H1 (cell line): Measurements from ENCODE around the gene SELPLG. TPM values are rescaled to one million over a fixed set of nuclear protein-coding genes. Genes with fewer than 3 reads are reported as not detected.

Source experiments
- CTCF ChIA-PET: fragments of 300-600 bp; sonication (Branson Sonifier 250); formaldehyde crosslinking; loops from one replicate; lab custom pipeline; 2021; ENCODE audit not compliant: partially characterized antibody; lab: Charles Lee
- POLR2A ChIA-PET: fragments of 300-600 bp; sonication (Branson Sonifier 250); formaldehyde crosslinking; loops from one replicate; lab custom pipeline; 2021; ENCODE audit warnings: inconsistent platforms; ENCODE audit not compliant: partially characterized antibody; lab: Charles Lee
- DNase-seq, 2 experiments: peaks; one replicate each; pipeline versions ENCODE4 v3.0.0 to v3.0.0-alpha.2; 2010 to 2022; ENCODE audit warnings: low spot score in 2 of 2, low read depth in 1 of 2, mixed read lengths in 1 of 2
- FAIRE-seq: peaks from 2 replicates; lab custom pipeline; 2011; peaks lifted over from hg19 to GRCh38; lab: Jason Lieb, UNC
- H2AFZ ChIP-seq: 2 replicates; pipeline ENCODE4 v1.8.1; 2012; ENCODE audit warnings: low read length, inconsistent platforms
- H2AK5ac ChIP-seq: 2 replicates; pipeline ENCODE4 v1.6.1; 2013; ENCODE audit warnings: low read depth, low read length
- H2BK120ac ChIP-seq: replicated peaks from 2 replicates; pipeline ENCODE3; 2013; ENCODE audit warnings: low read depth, low read length, inconsistent platforms
- H2BK12ac ChIP-seq: 2 replicates; pipeline ENCODE4 v1.6.1; 2013; ENCODE audit warnings: low read depth, low read length
- H2BK15ac ChIP-seq: 2 replicates; pipeline ENCODE4 v1.6.1; 2013; ENCODE audit warnings: low read length
- H2BK20ac ChIP-seq: 2 replicates; pipeline ENCODE4 v1.6.1; 2013; ENCODE audit warnings: low read length
- H2BK5ac ChIP-seq: 2 replicates; pipeline ENCODE4 v1.6.1; 2013; ENCODE audit warnings: low read depth, low read length
- H3K14ac ChIP-seq: 2 replicates; pipeline ENCODE4 v1.6.1; 2013; ENCODE audit warnings: inconsistent platforms; ENCODE audit not compliant: insufficient read length
- H3K18ac ChIP-seq: 2 replicates; pipeline ENCODE4 v1.6.1; 2013; ENCODE audit warnings: low read length; ENCODE audit errors: extremely low read depth
- H3K23ac ChIP-seq: 2 replicates; pipeline ENCODE4 v1.6.1; 2013; ENCODE audit warnings: inconsistent platforms; ENCODE audit not compliant: insufficient read length
- H3K23me2 ChIP-seq: 2 replicates; pipeline ENCODE4 v1.6.1; 2013; ENCODE audit warnings: low read depth, low read length
- H3K27ac ChIP-seq: 2 replicates; pipeline ENCODE4 v1.6.1; 2011; ENCODE audit warnings: low read depth, low read length, inconsistent platforms
- H3K27me3 ChIP-seq, 4 experiments: replicated peaks in 1 of 4; 1 replicate in 1 of 4; 2 replicates in 3 of 4; pipeline versions ENCODE4 v1.6.1 to v1.8.1; 2011 to 2013; ENCODE audit warnings: low read length in 3 of 4, mild to moderate bottlenecking in 3 of 4, inconsistent platforms in 2 of 4, mixed read lengths in 2 of 4, moderate library complexity in 1 of 4; ENCODE audit not compliant: control insufficient read depth in 3 of 4, insufficient read depth in 3 of 4; ENCODE audit errors: extremely low read depth in 1 of 4
- H3K36me3 ChIP-seq, 4 experiments: 2 replicates each; pipeline versions ENCODE4 v1.6.1 to v1.8.1; 2011 to 2013; ENCODE audit warnings: mild to moderate bottlenecking in 4 of 4, low read length in 3 of 4, moderate library complexity in 2 of 4, control low read depth in 1 of 4, inconsistent platforms in 1 of 4; ENCODE audit not compliant: insufficient read depth in 4 of 4, control insufficient read depth in 2 of 4
- H3K4ac ChIP-seq: replicated peaks from 2 replicates; pipeline ENCODE3; 2013; ENCODE audit warnings: low read length, low read depth, mixed read lengths, inconsistent platforms; ENCODE audit not compliant: insufficient read length
- H3K4me1 ChIP-seq, 4 experiments: replicated peaks in 1 of 4; 1 replicate in 1 of 4; 2 replicates in 3 of 4; pipeline versions ENCODE4 v1.6.1 to v1.8.1; 2011 to 2013; ENCODE audit warnings: low read length in 3 of 4, inconsistent platforms in 2 of 4, mixed read lengths in 1 of 4; ENCODE audit not compliant: insufficient read depth in 4 of 4, control insufficient read depth in 3 of 4
- H3K4me2 ChIP-seq, 2 experiments: 2 replicates each; pipeline versions ENCODE4 v1.6.1 to v1.8.1; 2011 to 2013; ENCODE audit warnings: low read depth in 2 of 2, low read length in 2 of 2, control low read depth in 1 of 2, inconsistent platforms in 1 of 2, mild to moderate bottlenecking in 1 of 2; ENCODE audit not compliant: insufficient read depth in 1 of 2
- H3K4me3 ChIP-seq, 4 experiments: fragments of 200-600, 300-600 bp in 1 of 4; sonication (generic), shearing (Covaris generic), sonication (Bioruptor Twin) in 1 of 4; 2 replicates each; pipeline versions ENCODE4 v1.5.1 to v1.8.1; 2011 to 2016; ENCODE audit warnings: low read length in 4 of 4, low read depth in 3 of 4, control low read depth in 2 of 4, inconsistent platforms in 2 of 4, mild to moderate bottlenecking in 2 of 4, mixed read lengths in 1 of 4, moderate library complexity in 1 of 4; ENCODE audit not compliant: insufficient read depth in 2 of 4; ENCODE audit errors: extremely low read depth in 1 of 4
- H3K56ac ChIP-seq: replicated peaks from 2 replicates; pipeline ENCODE3; 2013; ENCODE audit warnings: low read depth, mild to moderate bottlenecking, mixed read lengths, low read length, inconsistent platforms; ENCODE audit not compliant: insufficient read length
- H3K79me1 ChIP-seq: 2 replicates; pipeline ENCODE4 v1.6.1; 2013; ENCODE audit warnings: low read depth, low read length, control low read depth
- H3K79me2 ChIP-seq, 2 experiments: 2 replicates each; pipeline versions ENCODE4 v1.6.1 to v1.8.1; 2012 to 2013; ENCODE audit warnings: low read length in 2 of 2, mild to moderate bottlenecking in 2 of 2, inconsistent platforms in 1 of 2; ENCODE audit not compliant: insufficient read depth in 2 of 2, control insufficient read depth in 1 of 2
- H3K9ac ChIP-seq, 4 experiments: replicated peaks in 1 of 4; 1 replicate in 1 of 4; 2 replicates in 3 of 4; pipeline versions ENCODE4 v1.6.1 to v1.8.1; 2011 to 2013; ENCODE audit warnings: low read depth in 3 of 4, low read length in 3 of 4, control low read depth in 2 of 4, mild to moderate bottlenecking in 2 of 4, moderate library complexity in 2 of 4, inconsistent platforms in 1 of 4; ENCODE audit errors: extremely low read depth in 1 of 4
- H3K9me3 ChIP-seq, 2 experiments: 2 replicates each; pipeline versions ENCODE4 v1.6.1 to v1.8.1; 2012 to 2013; ENCODE audit warnings: mild to moderate bottlenecking in 2 of 2, moderate library complexity in 2 of 2, control low read depth in 1 of 2, inconsistent platforms in 1 of 2, low read depth in 1 of 2, low read length in 1 of 2, mixed read lengths in 1 of 2; ENCODE audit not compliant: insufficient read depth in 2 of 2
- H4K20me1 ChIP-seq, 2 experiments: replicated peaks in 1 of 2; 2 replicates each; pipeline versions ENCODE3 to v1.8.1; 2011 to 2013; ENCODE audit warnings: inconsistent platforms in 2 of 2, low read length in 2 of 2, mild to moderate bottlenecking in 1 of 2; ENCODE audit not compliant: insufficient read depth in 2 of 2, control insufficient read depth in 1 of 2
- H4K5ac ChIP-seq: 2 replicates; pipeline ENCODE4 v1.6.1; 2013; ENCODE audit warnings: low read length, low read depth, mixed read lengths, inconsistent platforms; ENCODE audit not compliant: insufficient read length
- H4K8ac ChIP-seq: 2 replicates; pipeline ENCODE4 v1.8.0; 2013; ENCODE audit warnings: mild to moderate bottlenecking, moderate library complexity, low read length, inconsistent platforms; ENCODE audit not compliant: insufficient read depth; ENCODE audit errors: extremely low read depth
- H4K91ac ChIP-seq: replicated peaks from 2 replicates; pipeline ENCODE3; 2013; ENCODE audit warnings: low read length, mixed read lengths, inconsistent platforms; ENCODE audit not compliant: insufficient read length
- ATF3 ChIP-seq: IDR thresholded peaks from 2 replicates; pipeline ENCODE4 v1.6.1; 2011; ENCODE audit warnings: low read depth, mild to moderate bottlenecking, low read length; ENCODE audit not compliant: insufficient read depth
- CREB1 ChIP-seq: IDR thresholded peaks from 2 replicates; pipeline ENCODE4 v1.6.1; 2012; ENCODE audit warnings: inconsistent platforms
- ZNF274 ChIP-seq: IDR thresholded peaks from 2 replicates; pipeline ENCODE4 v1.7.0; 2012; ENCODE audit warnings: low read length, borderline replicate concordance; ENCODE audit errors: extremely low read depth
- WGBS, 2 experiments: shearing (Covaris generic) in 1 of 2; methylation state at CpG; one replicate each; pipeline versions ENCODE4 v1.1.6 to v1.1.7; 2013 to 2015; ENCODE audit warnings: low lambda C conversion rate in 2 of 2, mixed read lengths in 2 of 2, inconsistent platforms in 1 of 2, low coverage in 1 of 2, missing lambda C conversion rate in 1 of 2; ENCODE audit not compliant: insufficient replicate concordance in 2 of 2, insufficient coverage in 1 of 2, insufficient read length in 1 of 2; ENCODE audit errors: extremely low coverage in 1 of 2, missing lambda C conversion rate in 1 of 2; 5-methylcytosine and 5-hydroxymethylcytosine counted together
- polyA plus RNA-seq, 7 experiments: library from polyadenylated mRNA; depleted of rRNA in 3 of 7; stranded (reverse) in 5 of 7; unstranded in 2 of 7; fragments of >200 nt in 5 of 7; fragments of 200-250 nt in 2 of 7; gene quantifications; 1 replicate in 5 of 7; 2 replicates in 1 of 7; 4 replicates in 1 of 7; pipeline versions ENCODE4 v1.2.1 to v1.2.3, GENCODE V29; 2011 to 2013; ENCODE audit warnings: missing spikeins in 2 of 7, mixed read lengths in 2 of 7
- total RNA-seq: library from RNA; stranded (reverse); fragmentation: NEBNext Ultra II Directional; extraction: Animal tissue kit (Norgen Biotek cat#: 25700); gene quantifications from 2 replicates; pipeline ENCODE4 v1.2.1, GENCODE V29; 2021

SELPLG gene
- total and polyA plus RNA-seq, 2 of the 8 experiments (the other 6 are each of a cell fraction or from before 2014, with no cell fraction given): 0.18 TPM; not detected in 1

GRCh38 chr12:108576660-108577234, 56.9 kb downstream of the SELPLG start:
- Histone ChIP-seq H2BK5ac (no peak overlapping the region), H3K27ac (no peak overlapping the region), H3K4me1 (no peaks in the 10 kb centered on the region), H3K36me3 (no peaks in the 10 kb centered on the region), H2BK12ac (no peak overlapping the region), H3K56ac (no peak overlapping the region), H2BK15ac (no peak overlapping the region), H2AFZ (no peak overlapping the region), H3K9me3 (peaks cover 0 to 3% of the 10 kb centered on the region in 2 experiments; a peak in 1 of 4 replicates), H3K4me2 (no peak overlapping the region), H3K23ac (no peak overlapping the region), H4K5ac (no peak overlapping the region), H2BK20ac (no peak overlapping the region), H4K20me1 (peaks cover 0 to 6% of the 10 kb centered on the region in 2 experiments), H3K4ac (no peak overlapping the region), H3K9ac (no peak overlapping the region), H3K18ac (no peak overlapping the region), H3K27me3 (no peaks in the 10 kb centered on the region), H4K91ac (no peak overlapping the region), H3K14ac (no peak overlapping the region), H2AK5ac (no peak overlapping the region), H3K23me2 (peaks cover 14% of the 10 kb centered on the region; the same call in 1 of the 2 replicates), H3K79me1 (no peaks in the 10 kb centered on the region), H3K4me3 (no peak overlapping the region), H3K79me2 (no peaks in the 10 kb centered on the region), H2BK120ac (no peak overlapping the region), H4K8ac (no peak overlapping the region; the same call in 1 of the 2 replicates)
- FAIRE-seq (no peak), DNase-seq (no peak)
- TF ChIP-seq CREB1 (no peak), ZNF274 (no peak), ATF3 (no peak)
- CTCF ChIA-PET: interaction anchor here (1.0 to 24.3 kb wide), 7 partner anchors 8 to 65 kb away, joined by 3 to 523 read pairs (median 5); no protein-coding TSS in a partner anchor
- POLR2A ChIA-PET: interaction anchor here (1.6 kb wide), 1 partner anchor 16 kb away, joined by 4 read pairs; no protein-coding TSS in a partner anchor
- WGBS, 2 experiments: 60% methylated on average over 6 of the region's 6 CpGs; no CpG with 5 or more reads in 1 of the 2 experiments
